Hematopoietic multipotent progenitor cell treated with erythropoietin and hydrocortisone succinate and interleukin-3 and kit ligand, for 8 days (in vitro differentiated cells): Measurements from ENCODE around the gene CHFR.
"Not testable (repeated sequence)": the region's sequence is repeated elsewhere in the genome, so short reads cannot be mapped to it uniquely, and the experiment has no call there.

ENCODE experiments used
- DNase-seq: peaks from one replicate; pipeline ENCODE4 v3.0.0-alpha.2; 2015

Gene CHFR

DNA sequence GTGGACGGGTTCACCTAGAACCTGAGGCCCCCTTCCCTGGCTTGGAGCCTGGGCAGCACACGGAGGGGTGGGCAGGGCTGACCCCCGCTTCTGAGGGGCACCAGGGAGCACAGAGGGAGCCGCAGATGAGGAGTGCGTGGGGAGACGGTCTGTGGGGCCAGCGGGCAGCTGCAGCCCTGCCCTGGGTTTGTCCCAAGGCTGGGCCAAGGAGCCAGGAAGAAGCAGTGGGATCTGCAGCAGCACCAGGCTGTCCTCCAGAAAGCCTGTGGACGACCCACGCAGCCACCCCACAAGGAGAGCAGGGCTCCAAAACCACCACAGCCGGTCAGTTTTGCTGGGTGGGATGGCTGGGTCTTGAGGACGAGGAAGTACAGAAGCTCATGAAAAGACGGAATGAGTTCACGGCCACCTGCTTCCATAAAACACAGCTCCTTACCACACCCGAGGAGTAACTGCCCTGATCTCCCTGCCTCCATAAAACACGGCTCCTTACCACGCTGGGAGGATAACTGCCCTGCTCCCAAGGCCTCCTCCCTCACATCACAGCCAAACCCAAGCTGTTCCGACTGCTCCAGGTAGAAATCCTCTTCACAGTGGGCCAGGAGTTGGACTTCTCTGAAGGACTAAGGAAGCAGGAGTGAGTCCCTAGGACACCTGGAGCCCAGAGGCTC, 48.9 kb downstream of the CHFR start:
- DNase-seq, result no peak

DNA sequence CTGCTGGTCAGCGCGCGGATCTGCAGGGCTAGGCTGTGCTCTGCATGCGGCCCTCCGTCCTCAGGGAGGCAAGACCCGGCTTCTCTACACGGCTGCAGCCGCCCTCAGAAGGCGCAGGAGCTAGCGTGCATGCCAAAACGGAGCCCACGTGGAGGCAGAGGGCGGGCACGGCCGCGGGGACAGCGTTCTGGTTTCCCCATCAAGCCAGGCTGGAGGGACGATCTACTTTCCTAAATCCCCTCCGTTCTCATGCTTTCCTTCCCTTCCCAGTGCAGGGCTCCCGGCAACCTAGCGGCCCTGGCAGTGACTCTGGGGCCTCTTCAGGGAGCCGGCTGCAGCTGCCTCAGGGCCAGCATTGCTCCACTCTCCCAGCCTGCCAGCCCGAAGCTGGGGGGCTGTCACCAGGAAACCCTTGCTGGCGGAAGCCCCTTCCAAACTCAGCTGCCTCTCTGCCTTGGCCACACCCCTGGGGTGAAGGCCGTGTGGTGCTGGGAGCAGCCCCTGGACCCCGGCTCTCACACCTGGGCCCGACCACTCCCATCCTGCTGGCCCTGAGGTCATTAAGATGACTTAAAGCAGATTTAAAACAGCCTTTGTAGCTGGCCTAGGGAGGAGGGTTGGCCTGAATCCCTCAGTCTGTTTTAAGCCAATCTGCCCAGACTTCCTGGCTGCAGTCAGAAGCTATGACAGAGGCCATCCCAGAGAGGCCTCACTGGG, 49.6 kb downstream of the CHFR start:
- DNase-seq, result no peak

GRCh38 chr12:132836795-132837331, 50.5 kb downstream of the CHFR start:
- DNase-seq, result no peak

DNA sequence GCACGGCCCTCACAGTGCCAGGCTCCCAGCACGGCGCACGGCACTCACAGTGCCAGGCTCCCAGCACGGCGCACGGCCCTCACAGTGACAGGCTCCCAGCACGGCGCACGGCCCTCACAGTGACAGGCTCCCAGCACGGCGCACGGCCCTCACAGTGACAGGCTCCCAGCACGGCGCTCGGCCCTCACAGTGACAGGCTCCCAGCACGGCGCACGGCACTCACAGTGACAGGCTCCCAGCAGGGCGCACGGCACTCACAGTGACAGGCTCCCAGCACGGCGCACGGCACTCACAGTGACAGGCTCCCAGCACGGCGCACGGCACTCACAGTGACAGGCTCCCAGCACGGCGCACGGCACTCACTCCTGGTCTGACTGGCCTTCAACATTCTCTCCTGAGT, 51.2 kb downstream of the CHFR start:
- not testable (repeated sequence) for DNase-seq

DNA sequence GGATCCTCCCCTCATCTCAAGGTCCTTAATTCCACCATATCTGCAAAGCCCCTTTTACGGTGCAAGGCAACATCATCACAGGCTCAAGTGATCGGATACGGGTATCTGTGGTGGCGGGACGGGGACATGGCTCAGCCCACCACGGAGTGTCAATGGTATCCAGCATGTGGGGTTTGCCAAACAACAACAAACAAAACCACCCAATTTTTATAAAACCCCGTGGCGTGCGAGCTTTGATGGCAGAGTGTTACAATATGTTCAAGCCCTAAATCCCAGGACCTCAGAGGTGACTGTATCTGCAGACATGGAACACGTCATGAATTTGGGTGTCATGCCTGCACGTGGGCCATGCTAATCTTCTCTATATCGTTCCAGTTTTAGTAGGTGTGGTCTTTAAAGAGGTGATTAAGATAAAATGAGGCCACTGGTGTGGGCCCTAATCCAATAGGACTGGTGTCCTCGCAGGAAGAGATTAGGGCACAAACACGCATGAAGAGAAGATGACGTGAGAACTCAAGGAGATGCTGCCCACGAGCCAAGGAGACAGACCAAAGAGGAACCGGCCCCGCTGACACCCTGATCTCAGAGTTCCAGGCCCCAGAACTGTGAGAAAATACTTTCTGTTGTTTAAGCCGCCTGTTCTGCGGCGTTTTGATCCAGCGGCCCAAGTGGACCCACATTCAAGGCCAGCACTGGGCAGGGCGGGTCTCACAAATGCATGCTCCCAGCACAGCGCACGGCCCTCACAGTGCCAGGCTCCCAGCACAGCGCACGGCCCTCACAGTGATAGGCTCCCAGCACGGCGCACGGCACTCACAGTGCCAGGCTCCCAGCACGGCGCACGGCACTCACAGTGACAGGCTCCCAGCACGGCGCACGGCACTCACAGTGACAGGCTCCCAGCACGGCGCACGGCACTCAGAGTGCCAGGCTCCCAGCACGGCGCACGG, 52.1 kb downstream of the CHFR start:
- DNase-seq, result peak; percentile 56

GRCh38 chr12:132834181-132834711, 53.2 kb downstream of the CHFR start:
- DNase-seq, result no peak

DNA sequence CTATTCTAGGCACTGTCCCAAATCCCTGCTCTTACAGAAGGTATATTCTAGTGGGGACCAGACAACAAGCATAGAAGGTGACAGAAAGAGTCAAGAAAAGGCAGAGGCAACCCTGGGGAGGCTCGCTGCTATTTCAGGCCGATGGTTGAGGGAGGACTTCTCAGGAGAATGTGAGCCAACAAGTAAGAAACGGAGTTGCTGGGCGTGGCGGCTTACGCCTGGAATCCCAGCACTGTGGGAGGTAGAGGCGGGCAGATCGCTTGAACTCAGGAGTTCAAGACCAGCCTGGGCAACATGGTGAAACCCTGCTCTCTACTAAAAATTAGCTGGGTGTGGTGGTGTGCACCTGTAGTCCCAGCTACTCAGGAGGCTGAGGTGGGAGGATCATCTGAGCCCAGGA, 54.1 kb downstream of the CHFR start:
- DNase-seq, result no peak

- DNase-seq, result no peak
These were observed 55.6 kb downstream of the CHFR start for GRCh38 chr12:132831771-132832170.

DNA sequence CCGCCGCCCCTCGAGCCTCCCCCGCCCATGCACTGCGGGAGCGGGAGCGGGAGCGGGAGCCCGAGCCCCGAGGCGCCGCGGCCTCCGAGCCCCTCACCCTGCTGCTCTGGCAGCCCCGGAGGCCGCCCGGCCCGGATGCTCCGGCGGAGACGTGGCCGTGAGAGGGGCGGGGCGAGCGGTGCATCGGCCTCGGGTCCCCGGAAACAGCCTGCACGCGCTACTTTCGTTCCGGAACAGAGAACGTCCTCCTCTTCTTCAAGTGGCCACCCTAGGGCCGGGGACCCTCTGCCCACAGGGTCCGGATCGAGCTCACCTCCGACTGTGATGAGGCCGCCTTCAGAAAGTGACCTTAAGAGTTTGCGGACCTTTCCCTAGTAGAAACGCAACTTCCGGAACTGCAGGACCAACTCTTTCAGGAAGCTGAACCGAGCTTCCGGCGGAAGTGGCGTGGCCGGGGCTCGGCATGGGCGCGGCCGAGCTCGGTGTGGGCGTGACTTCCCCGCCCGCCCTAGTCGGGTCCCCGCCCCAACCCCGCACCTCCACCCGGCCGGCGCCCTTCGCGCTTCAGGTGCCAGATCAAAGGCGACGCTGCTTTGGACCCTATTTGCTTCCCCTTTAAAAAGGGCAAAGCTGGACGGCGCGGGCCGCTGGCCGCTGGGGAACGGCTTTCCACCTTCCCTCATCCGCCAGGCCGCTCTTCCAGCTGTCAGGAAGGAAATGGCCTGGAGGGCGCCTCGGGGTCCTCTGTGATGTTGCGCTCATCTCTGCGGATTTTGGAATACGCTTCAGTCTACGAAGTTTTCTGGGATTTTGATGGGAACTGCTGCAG, 58.5 kb downstream of the CHFR start, which contains the start of gene GOLGA3:
GOLGA3 (minus strand) TSS at position 164 of the 829 bp plus-strand sequence. CDS start 6,741 bp downstream, outside the sequence.
- DNase-seq, result peak; percentile 92

DNA sequence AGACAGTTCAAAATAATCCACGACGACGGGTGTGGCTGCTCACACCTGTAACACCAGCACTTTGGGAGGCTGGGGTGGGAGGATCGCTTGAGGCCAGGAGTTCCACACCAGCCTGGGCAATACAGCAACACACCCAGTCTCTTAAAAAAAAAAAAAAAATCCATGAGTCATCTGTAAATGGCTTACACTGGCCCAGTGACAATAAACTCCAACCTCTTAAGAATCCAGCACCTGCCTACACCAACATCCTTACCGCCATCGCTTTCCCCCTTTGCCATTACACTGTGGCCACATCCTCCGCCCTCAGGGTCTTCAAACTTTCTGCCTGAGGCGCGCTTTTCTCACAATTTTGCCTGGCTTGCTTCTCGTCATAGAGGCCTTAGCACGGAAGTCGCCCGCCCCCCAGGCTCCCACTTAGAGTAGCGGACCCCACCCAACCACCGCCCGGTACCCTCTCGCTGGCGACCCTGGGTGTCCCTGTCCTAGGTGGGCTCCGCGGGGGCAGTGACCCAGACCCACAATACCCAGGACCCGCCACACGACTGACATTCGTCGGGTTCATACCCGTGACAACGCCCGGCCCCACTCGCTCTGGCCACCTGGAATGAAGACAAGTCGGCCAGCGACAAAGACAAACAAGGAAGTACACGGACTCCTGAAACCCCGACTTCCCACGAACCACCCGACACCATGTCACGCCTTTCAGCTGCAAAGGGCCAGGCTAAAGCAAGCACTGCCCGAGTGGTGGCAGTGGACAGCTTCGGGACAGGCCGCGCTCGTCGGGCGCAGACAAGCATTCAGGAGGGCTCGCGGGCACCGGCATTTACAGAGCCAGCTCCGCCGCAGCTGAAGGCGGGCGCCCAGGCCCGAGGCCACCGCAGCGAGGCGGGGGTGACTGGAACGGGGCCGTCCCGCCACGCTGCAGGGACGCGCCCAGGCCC, 59.4 kb downstream of the CHFR start:
- DNase-seq, result peak; percentile 57

GRCh38 chr12:132825861-132826260, 61.5 kb downstream of the CHFR start:
- DNase-seq, result no peak

- no peak for DNase-seq
These were observed 62.3 kb downstream of the CHFR start for GRCh38 chr12:132825089-132825488.

DNA sequence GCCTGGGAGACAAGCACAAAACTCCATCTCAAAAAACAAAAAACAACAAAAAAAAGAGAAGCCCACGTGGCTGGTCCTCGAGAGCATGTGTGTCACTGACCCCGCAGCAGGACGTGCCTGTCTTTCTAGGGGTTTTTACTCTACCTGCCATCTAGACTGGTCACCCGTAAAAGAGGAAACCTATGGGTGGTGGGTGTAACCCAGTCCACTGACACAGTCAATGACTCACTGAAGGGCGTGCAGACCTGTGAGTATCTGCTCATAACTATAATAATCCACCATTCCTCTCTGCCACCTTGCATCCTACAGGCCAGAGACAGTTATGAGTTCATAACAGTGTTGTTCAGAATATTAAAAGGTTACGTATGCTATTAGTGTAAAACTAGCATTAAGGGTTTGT, 63.4 kb downstream of the CHFR start:
- DNase-seq, result no peak

DNA sequence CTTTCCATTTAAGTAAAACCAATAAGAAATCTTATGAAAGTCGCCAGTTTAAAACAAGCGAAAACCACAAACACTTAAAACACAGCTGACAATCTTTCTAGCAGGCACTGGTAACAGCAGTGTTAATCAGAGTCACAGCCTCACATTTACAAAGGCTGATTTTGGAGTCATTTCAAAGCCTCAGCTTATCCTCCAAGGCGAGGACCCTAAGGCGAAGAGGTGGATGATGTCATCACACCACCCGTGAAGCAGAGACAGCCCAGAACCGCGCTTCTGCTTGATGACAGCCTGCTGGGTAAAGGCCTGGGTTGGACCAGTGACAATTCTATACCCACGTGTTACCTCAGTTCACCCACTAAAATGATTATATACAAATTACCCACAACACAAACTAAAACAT, 68.8 kb downstream of the CHFR start:
- no peak for DNase-seq

DNA sequence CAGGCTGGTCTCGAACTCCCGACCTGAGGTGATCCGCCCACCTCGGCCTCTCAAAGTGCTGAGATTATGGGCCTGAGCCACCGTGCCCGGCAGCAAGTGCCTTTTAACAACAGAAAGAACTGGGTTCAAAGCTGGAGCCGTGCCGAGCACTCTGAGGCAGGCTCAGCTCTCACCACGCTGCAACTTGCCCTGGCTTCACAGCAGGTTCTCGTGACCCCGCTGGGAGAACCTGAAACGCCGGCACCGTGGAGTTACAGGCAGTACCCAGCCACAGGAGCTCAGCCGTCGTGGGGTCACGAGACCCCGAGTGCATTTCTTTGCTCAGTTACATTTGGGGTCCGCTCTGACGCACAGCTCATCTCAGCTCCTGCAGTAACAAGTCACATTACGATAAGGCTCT, 73.2 kb downstream of the CHFR start:
- DNase-seq, result no peak

- DNase-seq, result no peak
These were observed 74.0 kb downstream of the CHFR start for GRCh38 chr12:132813443-132813842.

- peak; percentile 72 for DNase-seq
These were observed 74.6 kb downstream of the CHFR start for GRCh38 chr12:132812631-132813305.

- peak; percentile 50 for DNase-seq
These were observed 78.0 kb downstream of the CHFR start for GRCh38 chr12:132809391-132809790.

DNA sequence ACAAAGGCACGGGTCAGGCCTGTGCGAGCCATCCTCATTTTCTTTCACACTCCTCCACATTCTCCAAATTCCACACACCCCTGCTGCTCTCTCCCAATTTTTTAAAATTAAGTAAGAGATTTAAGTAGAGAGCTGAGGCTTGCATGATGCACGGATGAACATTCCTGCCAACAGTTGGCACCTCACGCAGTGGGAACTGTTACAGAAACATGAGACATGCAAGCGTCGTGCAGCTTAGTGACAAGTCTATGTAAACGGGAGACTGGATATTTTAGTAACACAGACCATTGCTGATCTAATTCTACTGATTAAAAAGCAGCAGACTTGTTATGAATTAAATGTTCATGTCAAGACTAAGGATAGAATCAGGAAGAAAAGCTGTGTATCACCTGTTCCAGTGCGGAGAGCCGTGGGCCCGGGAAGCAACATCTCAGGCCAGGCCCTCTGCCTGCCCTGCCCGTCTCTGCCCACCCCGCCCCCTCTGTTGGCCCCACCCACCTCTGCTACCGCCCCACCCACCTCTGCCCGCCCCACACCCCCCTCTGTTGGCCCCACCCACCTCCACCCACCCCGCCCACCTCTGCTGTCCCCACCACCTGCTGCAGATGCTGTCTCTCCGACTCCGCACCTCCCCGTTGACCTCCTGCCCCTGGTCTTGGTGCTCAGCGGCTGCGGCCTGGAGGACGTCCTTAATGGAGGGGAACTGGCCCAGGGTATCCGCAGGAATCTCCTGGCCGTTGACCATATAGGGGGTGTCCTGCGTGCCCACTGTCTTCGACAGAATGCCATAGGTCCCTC, 79.9 kb downstream of the CHFR start:
- DNase-seq, result no peak
